ENCODE data around the gene SLC22A13.
"Not testable (repeated sequence)": the region's sequence is repeated elsewhere in the genome, so short reads cannot be mapped to it uniquely, and the experiment has no call there.

Gene SLC22A13

GRCh38 chr3:38278841-38279240 is 13.2 kb downstream of the SLC22A13 start:
- Histone ChIP-seq H3K4me2 (ENCODE audit: low read length) (no peak overlapping the region), H3K79me2 (no peaks in the 10 kb centered on the region), H3K4me1 (no peaks in the 10 kb centered on the region), H3K27ac (no peak overlapping the region), H3K9ac (no peak overlapping the region), H3K27me3 (ENCODE audit: control insufficient read depth, insufficient read depth, low read length) (no peaks in the 10 kb centered on the region), H3K36me3 (ENCODE audit: control insufficient read depth, insufficient read depth, low read length) (no peaks in the 10 kb centered on the region), H3K9me3 (ENCODE audit: control insufficient read depth, low read length) (no peaks in the 10 kb centered on the region), H3K4me3 (ENCODE audit: low read depth, low read length) (no peak overlapping the region), H2AFZ (no peak overlapping the region)
- TF ChIP-seq CTCF (IDR thresholded peaks at IDR 0.05) = no peak

DNA sequence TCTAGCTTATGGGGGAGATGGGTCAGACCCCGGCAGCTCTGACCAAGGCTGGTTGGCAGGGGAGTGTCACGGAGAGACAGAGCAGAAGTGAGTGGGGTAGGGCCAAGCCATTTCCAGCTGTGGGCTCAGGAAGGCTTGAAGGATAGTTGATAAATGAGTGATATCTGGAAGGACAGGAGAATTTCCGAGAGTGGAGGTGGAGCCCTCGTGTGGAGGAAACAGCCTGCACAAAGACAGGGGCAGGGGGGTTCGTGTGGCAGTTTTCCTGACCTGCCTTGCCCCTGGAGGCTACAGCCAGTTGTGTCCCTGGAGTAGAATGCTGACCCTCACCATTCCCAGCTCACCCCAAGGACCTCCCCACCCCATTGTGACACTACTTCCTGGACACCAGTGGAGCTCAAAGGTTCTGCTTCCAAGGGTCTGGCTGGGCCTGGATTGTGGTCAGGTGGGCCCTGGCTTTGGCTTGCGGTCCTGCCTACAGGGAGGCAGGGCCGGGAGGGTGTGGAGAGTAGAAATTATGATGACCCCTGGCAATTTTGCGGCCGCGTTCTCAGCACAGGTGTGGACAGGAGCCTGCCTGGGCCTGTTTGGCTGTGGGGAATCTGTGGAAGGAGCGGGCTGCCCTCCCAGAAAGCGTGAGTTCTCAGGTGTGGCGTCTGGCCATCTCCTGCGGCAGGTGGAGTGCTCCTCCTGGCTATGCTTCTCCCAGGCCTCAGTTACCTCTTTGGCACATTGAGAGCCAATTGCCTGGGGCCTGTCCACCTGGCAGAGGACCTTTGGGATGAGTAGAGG is 16.5 kb downstream of the SLC22A13 start, which contains the start of gene SLC22A14:
Gene SLC22A14 (plus strand): TSS at position 400 of the 792 bp plus-strand sequence. CDS start 23,733 bp downstream, outside the sequence.
- TF ChIP-seq CTCF (IDR thresholded peaks at IDR 0.05) = no peak
- H3K4me3 ChIP-seq (ENCODE audit: low read depth, low read length) = no peak within 1 kb of the TSS

GRCh38 chr3:38283810-38284755 is 18.5 kb downstream of the SLC22A13 start:
- no peak overlapping the region for H2AFZ ChIP-seq
- H3K27me3 ChIP-seq (ENCODE audit: control insufficient read depth, insufficient read depth, low read length) = no peaks in the 10 kb centered on the region
- no peak overlapping the region for H3K4me2 ChIP-seq (ENCODE audit: low read length)
- no peak overlapping the region for H3K4me3 ChIP-seq (ENCODE audit: low read depth, low read length)
- no peak for TF ChIP-seq CTCF (IDR thresholded peaks at IDR 0.05)
- no peaks in the 10 kb centered on the region for H3K36me3 ChIP-seq (ENCODE audit: control insufficient read depth, insufficient read depth, low read length)
- no peak overlapping the region for H3K27ac ChIP-seq
- H3K9ac ChIP-seq = no peak overlapping the region
- H3K4me1 ChIP-seq = no peaks in the 10 kb centered on the region
- H3K79me2 ChIP-seq = no peaks in the 10 kb centered on the region
- H3K9me3 ChIP-seq (ENCODE audit: control insufficient read depth, low read length) = no peaks in the 10 kb centered on the region

More for the DNA sequence above, 16.5 kb downstream of the SLC22A13 start, which contains the start of gene SLC22A14:
- Histone ChIP-seq H3K4me1 (no peaks in the 10 kb centered on the region), H3K27ac (no peak within 1 kb of the TSS), H3K27me3 (ENCODE audit: control insufficient read depth, insufficient read depth, low read length) (no peaks in the 10 kb centered on the region), H3K9ac (no peak within 1 kb of the TSS), H3K79me2 (no peaks in the 10 kb centered on the region), H3K4me2 (ENCODE audit: low read length) (no peak within 1 kb of the TSS), H3K9me3 (ENCODE audit: control insufficient read depth, low read length) (no peaks in the 10 kb centered on the region), H2AFZ (no peak within 1 kb of the TSS), H3K36me3 (ENCODE audit: control insufficient read depth, insufficient read depth, low read length) (no peaks in the 10 kb centered on the region)

- Histone ChIP-seq H2AFZ (no peak overlapping the region), H3K27me3 (ENCODE audit: control insufficient read depth, insufficient read depth, low read length) (no peaks in the 10 kb centered on the region), H3K27ac (no peak overlapping the region), H3K36me3 (ENCODE audit: control insufficient read depth, insufficient read depth, low read length) (no peaks in the 10 kb centered on the region), H3K79me2 (no peaks in the 10 kb centered on the region), H3K4me2 (ENCODE audit: low read length) (no peak overlapping the region), H3K4me3 (ENCODE audit: low read depth, low read length) (no peak overlapping the region), H3K9me3 (ENCODE audit: control insufficient read depth, low read length) (no peaks in the 10 kb centered on the region), H3K4me1 (no peaks in the 10 kb centered on the region), H3K9ac (no peak overlapping the region)
- TF ChIP-seq CTCF (IDR thresholded peaks at IDR 0.05) = no peak
Observed at GRCh38 chr3:38284756-38285150, 19.1 kb downstream of the SLC22A13 start.

DNA sequence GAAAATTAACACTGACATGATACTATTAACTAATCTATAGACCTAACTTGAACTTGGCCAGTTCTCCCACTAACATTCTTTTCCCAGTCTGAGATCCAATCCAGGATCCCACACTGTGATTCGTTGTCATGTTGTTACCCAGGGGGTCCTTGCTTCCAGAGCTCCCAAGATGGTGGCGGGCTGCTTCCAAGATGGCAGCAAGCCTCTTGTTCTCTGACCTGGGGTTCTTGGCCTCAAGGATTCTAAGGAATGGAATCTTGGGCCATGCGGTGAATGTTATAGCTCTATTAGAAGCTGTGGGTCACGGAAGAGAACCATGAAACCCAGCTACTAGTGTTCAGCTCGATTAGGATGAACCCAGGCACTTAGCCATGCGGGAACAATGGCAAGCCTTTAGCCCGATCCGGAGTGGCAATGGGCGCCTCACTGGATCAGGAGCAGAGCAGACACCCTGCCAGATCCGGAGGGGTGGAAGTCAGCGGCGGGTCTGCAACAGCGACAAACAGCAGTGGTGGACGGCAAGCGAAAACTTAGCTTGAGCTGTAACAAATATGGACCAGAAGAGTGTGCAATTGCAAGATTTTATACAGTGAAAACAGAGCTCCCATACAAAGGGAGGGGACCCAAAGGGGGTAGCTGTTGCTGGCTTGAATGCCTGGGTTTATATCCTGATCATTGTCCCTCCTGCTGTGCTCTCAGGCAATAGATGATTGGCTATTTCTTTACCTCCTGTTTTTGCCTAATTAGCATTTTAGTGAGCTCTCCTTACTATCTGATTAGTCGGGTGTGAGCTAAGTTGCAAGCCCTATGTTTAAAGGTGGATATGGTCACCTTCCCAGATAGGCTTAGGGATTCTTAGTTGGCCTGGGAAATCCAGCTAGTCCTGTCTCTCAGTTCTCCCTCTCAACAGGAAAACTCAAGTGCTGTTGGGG is 23.9 kb downstream of the SLC22A13 start:
- not testable (repeated sequence) for H3K79me2 ChIP-seq; H3K36me3 ChIP-seq (ENCODE audit: control insufficient read depth, insufficient read depth, low read length); H3K27ac ChIP-seq; H3K9me3 ChIP-seq (ENCODE audit: control insufficient read depth, low read length); H3K9ac ChIP-seq; H3K4me3 ChIP-seq (ENCODE audit: low read depth, low read length); H3K4me2 ChIP-seq (ENCODE audit: low read length); H3K27me3 ChIP-seq (ENCODE audit: control insufficient read depth, insufficient read depth, low read length); H3K4me1 ChIP-seq; H2AFZ ChIP-seq

DNA sequence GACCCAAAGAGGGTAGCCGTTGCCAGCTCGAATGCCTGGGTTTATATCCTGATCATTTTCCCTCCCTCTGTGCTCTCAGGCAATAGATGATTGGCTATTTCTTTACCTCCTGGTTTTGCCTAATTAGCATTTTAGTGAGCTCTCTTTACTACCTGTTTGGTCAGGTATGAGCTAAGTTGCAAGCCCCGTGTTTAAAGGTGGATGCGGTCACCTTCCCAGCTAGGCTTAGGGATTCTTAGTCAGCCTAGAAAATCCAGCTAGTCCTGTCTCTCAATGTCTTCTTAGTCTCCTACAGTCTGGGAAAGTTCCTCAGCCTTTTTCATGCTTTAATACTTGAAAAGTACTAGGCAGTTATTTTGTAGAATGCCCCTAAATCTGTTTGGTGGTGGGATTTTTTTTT is 31.4 kb downstream of the SLC22A13 start:
- not testable (repeated sequence) for H3K4me1 ChIP-seq; H3K4me2 ChIP-seq (ENCODE audit: low read length); H3K9me3 ChIP-seq (ENCODE audit: control insufficient read depth, low read length); H3K36me3 ChIP-seq (ENCODE audit: control insufficient read depth, insufficient read depth, low read length); H3K9ac ChIP-seq; H3K27ac ChIP-seq; H3K27me3 ChIP-seq (ENCODE audit: control insufficient read depth, insufficient read depth, low read length); H3K4me3 ChIP-seq (ENCODE audit: low read depth, low read length); H3K79me2 ChIP-seq; H2AFZ ChIP-seq

All from parathyroid adenoma (tissue), 2 donors.